ENCODE measurements around the gene COL5A2.

Gene COL5A2

GRCh38 chr2:189179570-189179950, at the start of gene COL5A2:
COL5A2 (minus strand) TSS chr2:189179761; CDS start chr2:189179604, 157 bp downstream.
- no peak for DNase-seq

DNA sequence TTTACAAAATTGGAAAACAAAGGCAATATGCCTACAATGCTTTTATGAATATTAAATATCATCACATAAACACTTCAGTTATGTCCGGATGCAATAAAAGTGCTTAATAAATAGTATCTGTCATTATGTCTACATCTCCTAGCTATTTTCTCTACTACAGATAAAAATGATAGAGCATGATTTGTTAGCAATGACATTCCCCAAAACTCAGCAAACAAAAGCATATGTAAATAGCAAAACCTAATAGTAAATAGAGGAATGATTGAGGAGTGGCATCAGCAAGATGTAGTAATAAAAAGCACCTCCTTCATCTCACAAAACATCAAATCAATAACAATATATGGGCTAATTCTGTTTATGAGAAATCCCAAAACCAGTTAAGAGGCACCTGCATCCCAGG, 46.5 kb upstream of the COL5A2 start:
- DNase-seq: no peak

GRCh38 chr2:189225032-189225431, 45.5 kb upstream of the COL5A2 start:
- no peak for DNase-seq

DNA sequence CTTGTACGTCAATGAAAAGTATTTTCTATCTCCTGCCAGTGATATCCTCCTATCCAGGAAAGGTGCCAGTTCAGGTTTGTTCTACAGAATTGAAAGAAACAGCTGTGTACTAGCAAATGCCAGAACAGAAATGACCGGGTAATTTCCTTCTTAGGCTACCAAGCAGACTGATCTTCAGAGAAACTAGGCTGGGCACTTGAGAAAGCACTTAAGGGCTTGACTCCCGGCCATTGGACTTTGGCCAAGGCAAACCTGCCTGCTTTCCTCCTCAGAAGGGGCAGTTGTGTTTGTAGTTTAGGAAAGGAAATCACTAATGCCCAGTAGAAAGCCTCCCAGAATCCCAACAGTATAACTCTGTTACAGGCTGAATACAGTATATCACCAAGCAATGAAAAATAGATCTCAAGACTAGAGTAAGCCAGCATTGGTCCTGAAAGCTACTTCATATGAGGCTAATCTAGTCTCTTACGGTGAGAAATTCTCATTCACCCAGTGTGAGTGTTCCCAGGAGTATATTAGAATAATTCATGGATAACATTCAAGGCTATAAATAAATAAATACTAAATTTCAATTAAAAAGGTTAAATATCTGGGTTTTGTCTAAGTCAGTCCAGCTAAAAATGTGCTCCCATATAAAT, 43.0 kb upstream of the COL5A2 start:
- DNase-seq: no peak

DNA sequence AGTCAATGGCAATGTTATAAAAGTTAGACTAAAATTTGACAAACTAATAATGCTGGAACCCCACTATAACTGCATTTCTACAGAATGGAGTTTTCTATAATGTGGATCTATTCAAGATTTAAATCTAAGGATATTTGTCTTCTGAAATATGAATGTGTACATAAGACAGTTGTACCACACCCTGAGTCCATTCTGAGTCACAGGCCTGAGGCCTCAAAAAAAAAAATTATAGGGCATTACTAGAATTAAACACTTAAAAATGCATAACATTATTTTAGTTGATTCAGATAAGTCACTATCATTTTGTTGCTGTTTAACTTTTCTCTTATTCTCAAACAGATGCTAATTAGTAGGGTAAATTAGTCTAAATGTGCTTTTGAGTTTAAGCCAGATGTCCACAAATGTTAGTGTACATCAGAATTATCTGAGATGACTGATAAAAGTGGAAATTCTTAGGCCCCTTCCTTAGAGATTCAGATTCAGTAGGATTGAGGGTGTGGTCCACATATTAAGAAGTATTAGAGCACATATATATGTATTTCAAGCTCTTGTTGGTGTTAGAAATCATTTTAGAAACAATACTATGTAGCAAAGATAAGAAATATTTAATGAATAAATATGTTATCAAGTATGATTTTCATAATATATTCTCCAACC, 42.4 kb upstream of the COL5A2 start:
- no peak for DNase-seq

DNA sequence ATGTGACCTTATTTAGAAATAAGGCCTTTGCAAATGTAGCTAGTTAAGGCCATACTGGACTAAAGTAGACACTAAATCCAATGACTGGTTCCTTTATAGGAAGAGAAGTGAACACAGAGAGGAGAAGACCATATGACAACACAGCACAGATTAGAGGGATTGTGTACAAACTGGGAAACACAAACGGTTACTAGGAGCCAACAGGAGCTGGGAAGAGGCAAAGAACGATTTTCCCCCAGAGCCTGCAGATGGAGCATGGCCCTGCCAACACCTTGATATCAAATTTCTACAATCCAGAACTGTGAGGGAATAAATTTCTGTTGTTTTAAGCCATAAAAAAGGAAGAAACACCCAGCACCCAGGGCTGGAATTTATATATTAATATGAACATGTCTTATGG, 38.7 kb upstream of the COL5A2 start:
- no peak for DNase-seq

DNA sequence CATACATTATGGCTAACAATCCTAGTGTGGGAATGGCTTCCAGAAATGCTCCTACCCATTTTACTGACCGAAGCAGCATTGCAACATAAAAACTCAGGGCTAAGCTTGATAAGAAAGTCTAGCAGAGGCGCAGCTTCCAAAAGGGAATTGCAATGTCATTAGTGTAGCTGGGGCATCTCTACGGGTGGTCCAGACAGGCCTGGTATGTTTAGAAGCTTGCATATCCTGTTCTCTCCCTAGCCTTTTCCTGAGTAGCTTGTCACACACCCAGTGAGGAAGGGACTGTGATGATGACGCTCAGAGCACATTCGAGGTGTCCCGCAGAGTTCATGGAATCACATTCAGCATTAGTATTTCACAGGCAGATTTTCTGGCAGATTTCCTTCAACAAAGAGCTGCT, 38.0 kb upstream of the COL5A2 start:
- DNase-seq: no peak

GRCh38 chr2:189217051-189217450, 37.5 kb upstream of the COL5A2 start:
- no peak for DNase-seq

- no peak for DNase-seq
These were observed 34.9 kb upstream of the COL5A2 start for GRCh38 chr2:189214484-189214883.

- no peak for DNase-seq
These were observed 33.7 kb upstream of the COL5A2 start for GRCh38 chr2:189213250-189213649.

DNA sequence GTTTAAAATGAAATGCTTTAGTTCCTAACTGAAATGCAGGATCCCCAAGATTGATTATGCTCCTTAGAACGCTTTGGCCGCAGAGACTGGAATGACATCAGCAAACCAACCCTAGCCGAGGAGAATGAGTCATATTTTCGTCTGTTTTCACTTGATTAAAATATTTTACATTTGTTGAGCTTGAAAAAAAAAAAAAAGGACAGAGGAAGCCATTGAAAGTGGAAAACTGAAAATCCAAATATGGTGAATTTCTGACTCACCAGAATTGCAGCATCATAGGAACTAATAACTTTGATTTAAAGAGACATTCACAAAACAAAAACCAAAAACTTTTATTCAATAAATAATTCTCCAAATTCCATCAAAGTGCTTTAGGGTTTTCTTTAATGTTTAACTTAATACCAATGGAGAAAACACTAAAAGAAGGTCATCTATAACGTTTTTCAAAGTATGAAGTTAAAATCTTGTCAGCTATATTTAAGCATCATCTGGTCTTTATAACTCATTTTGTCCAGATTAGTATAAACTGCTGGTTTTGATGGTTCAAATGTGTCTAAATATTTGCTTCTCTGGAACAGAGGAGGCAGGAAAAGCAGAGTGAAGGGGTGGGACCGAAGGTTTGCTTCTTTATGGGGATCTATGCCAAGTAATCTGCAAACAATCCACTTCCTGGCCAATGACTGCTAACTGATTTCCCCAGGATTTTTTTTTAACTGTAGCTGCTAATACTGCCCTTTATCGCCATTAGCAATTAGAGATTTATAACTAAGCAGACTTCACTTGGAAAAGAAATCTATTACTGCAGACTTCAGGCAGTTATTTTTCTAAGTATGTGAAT, 30.9 kb upstream of the COL5A2 start:
- DNase-seq: peak; percentile 27

DNA sequence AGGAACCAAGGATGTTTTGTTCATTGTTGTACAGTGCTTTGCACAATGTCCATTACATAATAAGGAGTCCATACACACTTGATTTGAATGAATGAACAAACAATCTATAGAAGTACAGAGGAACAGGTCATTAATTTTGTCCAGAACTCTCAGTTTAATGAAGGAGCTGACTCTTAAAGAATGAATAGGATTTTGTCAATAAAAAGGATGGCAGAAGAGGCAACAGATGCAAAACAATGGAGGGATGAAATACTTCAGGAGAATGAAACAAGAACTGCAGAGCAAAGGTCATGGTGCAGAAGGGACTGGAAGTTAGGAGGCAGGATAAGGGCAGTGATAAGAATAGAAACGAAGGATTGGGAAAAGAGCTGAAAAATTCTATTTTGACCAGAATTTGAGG, 28.7 kb upstream of the COL5A2 start:
- DNase-seq: no peak

DNA sequence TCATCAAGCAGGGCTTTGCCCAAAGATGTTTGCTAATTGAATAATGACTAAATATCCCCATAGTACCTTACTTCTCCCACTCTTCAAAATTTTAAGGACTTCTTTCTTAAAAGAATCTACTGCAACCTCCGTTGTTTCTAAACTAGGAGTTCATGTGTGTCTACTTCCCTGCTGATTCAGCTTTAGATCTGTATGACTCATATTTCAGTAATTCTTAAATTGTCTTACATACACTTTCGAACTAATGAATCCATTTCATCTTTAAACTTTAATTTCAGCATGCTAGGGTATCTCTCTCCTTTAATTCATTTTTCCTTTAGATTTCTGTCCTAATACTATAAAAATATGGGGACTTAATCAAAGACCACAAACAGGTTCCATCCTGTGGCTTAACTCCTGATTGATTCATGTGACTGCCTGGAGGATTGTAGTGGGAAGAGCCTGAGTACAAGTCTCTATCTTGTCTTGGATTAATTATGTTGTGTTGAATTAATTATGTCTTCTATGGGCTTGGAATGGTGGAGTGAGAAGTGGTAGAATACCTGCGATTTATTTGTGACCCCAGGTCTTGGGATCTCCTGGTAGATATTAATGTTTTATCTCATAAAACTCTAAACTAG, 24.9 kb upstream of the COL5A2 start:
- DNase-seq: no peak

DNA sequence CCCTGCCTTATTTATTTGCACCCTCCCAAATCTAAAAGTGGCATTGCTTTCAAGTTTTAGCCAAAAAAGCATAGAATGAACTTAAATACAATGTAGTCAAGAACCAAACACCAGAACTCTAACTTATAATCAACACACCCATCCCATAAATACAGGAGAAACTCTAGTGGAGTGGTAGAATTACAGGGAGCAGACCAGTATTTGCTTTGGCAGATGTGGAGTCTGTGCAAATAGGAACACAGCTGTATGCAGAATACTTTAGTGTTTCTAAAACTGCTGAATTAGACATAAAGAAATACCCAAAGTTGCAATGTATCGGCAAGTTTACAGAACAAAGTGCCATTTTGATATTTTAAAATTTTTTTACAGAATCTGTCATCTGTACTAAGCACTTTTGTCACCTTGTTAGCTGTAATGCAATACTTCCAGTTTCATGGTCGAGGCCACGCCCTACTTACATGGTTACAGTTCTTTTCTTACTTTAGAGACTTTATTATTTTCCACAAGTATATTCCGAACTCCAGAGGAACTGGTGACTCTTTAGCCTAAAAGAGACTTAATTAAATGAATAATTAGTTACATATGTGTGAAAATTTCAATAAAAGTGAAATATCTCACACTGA, 23.7 kb upstream of the COL5A2 start:
- no peak for DNase-seq

DNA sequence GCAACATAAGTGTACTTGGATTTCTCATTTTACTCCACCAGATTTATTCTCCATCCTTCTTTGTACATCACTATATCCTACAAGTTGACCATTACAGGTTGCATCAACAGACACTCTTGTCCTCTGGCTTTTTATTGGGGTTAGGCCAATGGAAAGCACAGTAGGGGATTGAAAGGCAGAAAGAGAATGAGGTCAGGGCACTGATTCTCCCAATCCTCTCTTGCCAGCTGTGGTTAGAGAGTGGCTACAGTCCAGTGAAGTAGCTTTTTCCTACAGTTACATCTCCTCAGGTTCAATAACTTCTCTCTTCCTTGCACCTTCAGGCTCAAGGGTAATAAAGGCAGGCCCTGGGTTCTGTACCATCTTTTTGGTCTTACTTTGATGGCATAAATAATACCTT, 20.2 kb upstream of the COL5A2 start:
- no peak for DNase-seq

GRCh38 chr2:189192766-189193165, 13.2 kb upstream of the COL5A2 start:
- DNase-seq: no peak

DNA sequence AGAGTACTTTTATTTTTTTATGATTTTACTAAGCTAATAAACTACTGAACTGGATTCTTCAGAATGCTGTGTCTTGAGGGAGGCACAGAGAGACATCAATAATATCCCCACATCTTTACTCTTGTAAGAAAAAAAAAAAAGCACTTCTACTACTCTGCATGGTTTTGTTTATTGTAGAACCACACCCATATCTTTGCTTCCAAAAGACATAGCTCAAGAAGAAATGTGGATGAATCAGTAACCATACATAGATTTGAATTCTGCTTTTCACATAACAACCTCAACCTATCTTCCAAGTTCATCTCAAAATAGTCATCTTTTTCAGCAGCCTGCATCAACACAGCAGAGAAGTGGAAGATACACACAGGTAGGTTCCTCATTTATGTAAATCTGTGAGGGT, 12.2 kb upstream of the COL5A2 start:
- DNase-seq: no peak

DNA sequence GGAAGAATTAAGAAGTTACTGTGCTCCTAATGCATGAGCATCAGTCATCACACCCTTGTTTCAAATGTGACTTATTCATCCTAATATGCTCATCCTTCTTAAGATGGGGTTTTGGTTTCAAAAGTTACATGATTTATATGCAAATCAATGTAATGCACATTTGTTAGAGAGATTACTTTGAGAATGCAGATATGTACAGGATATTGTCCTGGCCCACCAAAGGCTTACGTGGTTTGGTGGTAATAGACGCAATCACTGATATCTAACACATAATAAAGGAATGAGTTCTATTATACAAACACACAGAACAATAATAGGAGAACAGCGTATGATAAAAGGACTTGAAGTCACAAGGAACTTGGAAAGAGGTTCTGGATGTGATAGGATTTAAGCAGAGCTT, 11.1 kb upstream of the COL5A2 start:
- DNase-seq: no peak

DNA sequence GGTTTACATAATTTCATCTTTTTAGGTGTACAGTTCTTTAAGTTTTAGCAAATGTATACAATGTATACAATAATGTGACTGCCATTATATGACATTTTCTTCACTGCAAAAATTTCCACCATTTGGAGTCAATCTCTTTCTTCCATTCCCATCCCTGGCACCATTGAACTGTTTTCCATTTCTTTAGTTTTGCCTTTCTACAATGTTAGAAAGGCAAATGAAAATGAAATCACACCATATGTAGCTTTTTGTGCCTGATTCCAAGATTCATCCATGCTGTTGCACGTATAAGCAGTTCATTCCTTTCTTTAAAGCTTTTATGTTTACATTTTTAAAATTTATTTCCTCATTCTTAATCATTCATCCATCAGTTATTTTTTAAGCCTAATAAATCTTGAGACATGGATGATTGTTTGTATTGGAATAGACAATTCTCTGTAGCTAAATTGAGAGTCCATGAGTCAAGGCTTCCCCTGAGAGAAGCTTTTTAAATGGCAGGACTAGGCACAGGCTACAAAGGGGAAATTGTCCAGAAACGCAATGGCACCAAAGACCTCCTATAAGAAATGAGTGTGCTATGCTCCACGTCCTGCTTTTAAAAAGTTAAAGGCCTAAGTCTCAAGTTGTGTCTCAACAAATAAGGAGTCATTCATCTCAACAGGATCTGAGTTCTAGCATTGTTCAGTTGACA, 8.7 kb upstream of the COL5A2 start:
- DNase-seq: no peak

DNA sequence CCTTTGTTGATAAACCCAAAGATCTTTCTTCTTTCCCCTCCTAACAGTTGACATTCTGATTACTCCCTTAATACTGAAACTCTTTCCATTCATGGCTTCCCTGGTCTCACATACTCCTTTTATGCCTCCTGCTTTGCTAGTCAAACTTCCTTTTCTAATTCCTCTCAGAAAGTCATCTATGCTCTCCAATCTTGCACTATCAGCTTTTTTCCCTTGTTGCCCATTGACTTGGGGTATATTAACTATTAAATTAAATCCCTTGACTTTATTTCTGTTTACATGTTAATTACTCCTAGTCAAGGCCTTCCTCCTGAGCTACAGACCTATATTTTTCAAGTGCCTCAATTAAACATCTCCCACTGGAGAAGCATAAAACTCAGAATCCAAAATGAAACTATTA, 3.6 kb upstream of the COL5A2 start:
- no peak for DNase-seq

- no peak for DNase-seq
These were observed 2.1 kb upstream of the COL5A2 start for GRCh38 chr2:189181706-189182105.

- DNase-seq: no peak
These were observed 613 bp downstream of the COL5A2 start for GRCh38 chr2:189178726-189179569.

Measured in stimulated activated CD8-positive, alpha-beta memory T cell treated with anti-CD3 and anti-CD28 coated beads, Interleukin-4, amount 100 ng/mL, for 48 hours (primary cell).